Body of pancreas (tissue), 4 donors: ENCODE results near the gene KRT16.

Source experiments
- CTCF ChIP-seq, 7 experiments: fragments of 450-650 bp in 4 of 7; fragments of 200-600 bp in 3 of 7; sonication (generic) in 3 of 7; IDR thresholded peaks; one replicate each; pipeline ENCODE4 v1.5.1; 2016 to 2019; ENCODE audit warnings: antibody characterized with exemption in 7 of 7
- POLR2A ChIP-seq, 3 donors: fragments of 450-650 bp; IDR thresholded peaks; one replicate each; pipeline ENCODE4 v1.6.1; 2016; ENCODE audit warnings: antibody characterized with exemption in 3 of 3, mild to moderate bottlenecking in 2 of 3

- TF ChIP-seq CTCF (IDR thresholded peaks at IDR 0.05) (no peak), POLR2A (IDR thresholded peaks at IDR 0.05) (no peak)
Observed at GRCh38 chr17:41586863-41587495, 25.6 kb downstream of the KRT16 start, which contains the start of gene KRT14.
